ENCODE measurements around the gene SPSB1.

DNA sequence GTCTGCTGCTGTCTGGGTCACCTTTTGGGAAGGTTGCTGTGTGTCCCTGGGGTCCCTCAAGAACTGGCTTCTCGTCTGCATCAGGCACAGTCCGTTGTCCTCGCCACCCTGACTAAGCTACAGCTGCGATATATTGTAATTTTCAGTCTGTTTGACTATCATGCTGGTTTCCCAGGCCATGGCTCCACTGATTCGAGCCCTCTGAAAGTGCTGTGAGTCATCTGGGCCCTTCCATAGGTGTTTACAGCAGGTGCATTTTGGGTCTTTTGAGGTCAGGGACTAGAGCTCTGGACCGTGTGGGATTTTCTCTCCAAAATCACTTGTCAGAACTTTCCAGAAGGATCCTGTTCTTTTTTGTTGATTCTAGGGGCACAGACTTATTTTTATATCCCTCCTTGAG lies 52.8 kb downstream of the SPSB1 start:
- TF ChIP-seq EZH2 (IDR thresholded peaks at IDR 0.05; ENCODE audit: borderline replicate concordance, insufficient read depth, low read length, poor library complexity, severe bottlenecking), result no peak
- TF ChIP-seq, protein P1, sequence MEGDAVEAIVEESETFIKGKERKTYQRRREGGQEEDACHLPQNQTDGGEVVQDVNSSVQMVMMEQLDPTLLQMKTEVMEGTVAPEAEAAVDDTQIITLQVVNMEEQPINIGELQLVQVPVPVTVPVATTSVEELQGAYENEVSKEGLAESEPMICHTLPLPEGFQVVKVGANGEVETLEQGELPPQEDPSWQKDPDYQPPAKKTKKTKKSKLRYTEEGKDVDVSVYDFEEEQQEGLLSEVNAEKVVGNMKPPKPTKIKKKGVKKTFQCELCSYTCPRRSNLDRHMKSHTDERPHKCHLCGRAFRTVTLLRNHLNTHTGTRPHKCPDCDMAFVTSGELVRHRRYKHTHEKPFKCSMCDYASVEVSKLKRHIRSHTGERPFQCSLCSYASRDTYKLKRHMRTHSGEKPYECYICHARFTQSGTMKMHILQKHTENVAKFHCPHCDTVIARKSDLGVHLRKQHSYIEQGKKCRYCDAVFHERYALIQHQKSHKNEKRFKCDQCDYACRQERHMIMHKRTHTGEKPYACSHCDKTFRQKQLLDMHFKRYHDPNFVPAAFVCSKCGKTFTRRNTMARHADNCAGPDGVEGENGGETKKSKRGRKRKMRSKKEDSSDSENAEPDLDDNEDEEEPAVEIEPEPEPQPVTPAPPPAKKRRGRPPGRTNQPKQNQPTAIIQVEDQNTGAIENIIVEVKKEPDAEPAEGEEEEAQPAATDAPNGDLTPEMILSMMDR (IDR thresholded peaks at IDR 0.05; ENCODE audit: poor library complexity, severe bottlenecking), result no peak

Measured in neural cell (in vitro differentiated cells).